ENCODE measurements around the gene ATAD1. TPM values are rescaled to one million over a fixed set of nuclear protein-coding genes. Genes with fewer than 3 reads are reported as not detected.

Gene ATAD1
- total and polyA plus RNA-seq, 2 of the 4 experiments (the other 2 are of a cell fraction) = 12.7 to 21.9 TPM

GRCh38 chr10:87713707-87714106 is 104.3 kb downstream of the ATAD1 start:
- H2AFZ ChIP-seq (replicated peaks; ENCODE audit: low read length, poor library complexity) = no peak overlapping the region
- ChIA-PET CTCF (no interaction called here), POLR2A (ENCODE audit: unreplicated experiment) (no interaction called here)
- no TSS peak for BruUV-seq (replicated peaks)
- no peak overlapping the region for H3K4me3 ChIP-seq (ENCODE audit: insufficient read depth, low read depth, low read length)
- H2BK5ac ChIP-seq (ENCODE audit: low read depth, low read length, poor library complexity, severe bottlenecking) = no peak overlapping the region
- no peak overlapping the region for H2BK20ac ChIP-seq (ENCODE audit: low read depth, low read length)
- no peaks in the 10 kb centered on the region for H4K20me1 ChIP-seq (ENCODE audit: insufficient read depth, low read length)
- H4K91ac ChIP-seq (ENCODE audit: insufficient read depth, low read depth, low read length) = no peak overlapping the region
- H3K23ac ChIP-seq (ENCODE audit: low read depth, low read length) = no peak overlapping the region
- no peak overlapping the region for H3K27ac ChIP-seq (ENCODE audit: insufficient read depth, low read length)
- in situ Hi-C loops (cut with MboI; ENCODE audit: low sequenced_read_pairs) = no loop called here
- no peak overlapping the region for H4K5ac ChIP-seq (ENCODE audit: low read depth, low read length)
- peaks cover 5 to 6% of the 10 kb centered on the region in 2 experiments; a peak in 1 of 4 replicates for H3K79me1 ChIP-seq (ENCODE audit: low read depth in 1 of 2, low read length in 2 of 2)
- H3K9me1 ChIP-seq (ENCODE audit: insufficient read depth, low read length) = no peaks in the 10 kb centered on the region; the same call in 1 of the 2 replicates
- H2AK5ac ChIP-seq (ENCODE audit: low read depth, low read length) = no peak overlapping the region
- H3K56ac ChIP-seq (ENCODE audit: extremely low read depth, insufficient read depth, low read length) = no peak overlapping the region
- no peak overlapping the region for H2BK120ac ChIP-seq (ENCODE audit: low read depth, low read length)
- H2AK9ac ChIP-seq (replicated peaks; ENCODE audit: low read depth, low read length, poor library complexity) = no peak overlapping the region
- H3K9ac ChIP-seq (ENCODE audit: low read depth, low read length) = no peak overlapping the region
- no peaks in the 10 kb centered on the region for H3K9me3 ChIP-seq (ENCODE audit: control insufficient read depth, insufficient read depth, low read length)
- TF ChIP-seq RAD21 (IDR thresholded peaks at IDR 0.05; ENCODE audit: low read length) (no peak), SMC3 (IDR thresholded peaks at IDR 0.05; ENCODE audit: low read depth, low read length) (no peak), CEBPB (IDR thresholded peaks at IDR 0.05; ENCODE audit: low read depth, low read length) (no peak), MXI1 (IDR thresholded peaks at IDR 0.05; ENCODE audit: borderline replicate concordance, low read depth, low read length) (no peak)
- dilution Hi-C loops (cut with HindIII; ENCODE audit: low sequenced_read_pairs, unreplicated experiment) = no loop called here
- ATAC-seq (ENCODE audit: low read depth) (no peak), DNase-seq (no peak)
- intact Hi-C loops (cut with micrococcal nuclease) = no loop called here
- H3K14ac ChIP-seq (replicated peaks; ENCODE audit: low read depth, low read length) = no peak overlapping the region
- H4K8ac ChIP-seq (ENCODE audit: low read depth in 2 of 2, low read length in 2 of 2) = no peak overlapping the region
- H3K4ac ChIP-seq (ENCODE audit: low read depth, low read length) = no peak overlapping the region
- no peak overlapping the region for H3K18ac ChIP-seq (ENCODE audit: low read depth, low read length)
- no peaks in the 10 kb centered on the region for H3K27me3 ChIP-seq (ENCODE audit: control insufficient read depth, insufficient read depth, low read length)
- no peak overlapping the region for H2BK15ac ChIP-seq (ENCODE audit: low read depth, low read length)
- no peaks in the 10 kb centered on the region for H3K4me1 ChIP-seq (ENCODE audit: control insufficient read depth, insufficient read depth, low read length)
- no CpG with 5 or more reads among the region's 3 CpGs for WGBS, 2 experiments (ENCODE audit: extremely low coverage in 2 of 2, insufficient read length in 1 of 2)
- peaks cover 29% of the 10 kb centered on the region for H3K36me3 ChIP-seq (ENCODE audit: control insufficient read depth, insufficient read depth, low read length)
- H3K4me2 ChIP-seq (ENCODE audit: low read depth, low read length) = no peak overlapping the region

All from IMR-90 (cell line).